SH-SY5Y (cell line): ENCODE measurements around the gene PHLDB2.

Experiments
- GATA2 ChIP-seq: IDR thresholded peaks from 2 replicates; pipeline ENCODE4 v1.6.1; 2011; ENCODE audit warnings: mild to moderate bottlenecking, low read depth, low read length
- GATA3 ChIP-seq: IDR thresholded peaks from 2 replicates; pipeline ENCODE4 v1.6.1; 2011; ENCODE audit warnings: low read depth, mild to moderate bottlenecking, low read length, moderate library complexity

Gene PHLDB2

DNA sequence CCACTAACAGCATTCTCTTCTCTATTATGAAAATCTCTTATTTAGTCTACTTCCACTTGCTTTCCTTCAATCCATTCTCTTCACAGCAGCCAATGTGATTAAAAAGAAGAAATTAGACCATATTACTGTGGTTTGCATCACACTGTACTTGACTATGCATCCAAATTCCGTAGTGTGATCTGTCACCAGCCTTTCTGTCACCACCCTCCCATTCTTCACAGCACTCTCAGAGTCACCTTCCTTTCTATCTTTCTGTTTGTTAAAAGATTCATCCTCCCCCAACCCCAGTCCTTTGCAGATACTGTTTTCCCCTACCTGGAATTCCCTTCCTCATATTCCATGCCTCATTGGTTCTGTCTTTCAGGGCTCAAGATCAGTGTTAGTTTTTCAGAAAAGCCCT, 64.7 kb downstream of the PHLDB2 start:
- no peak for TF ChIP-seq GATA2
- no peak for TF ChIP-seq GATA3

DNA sequence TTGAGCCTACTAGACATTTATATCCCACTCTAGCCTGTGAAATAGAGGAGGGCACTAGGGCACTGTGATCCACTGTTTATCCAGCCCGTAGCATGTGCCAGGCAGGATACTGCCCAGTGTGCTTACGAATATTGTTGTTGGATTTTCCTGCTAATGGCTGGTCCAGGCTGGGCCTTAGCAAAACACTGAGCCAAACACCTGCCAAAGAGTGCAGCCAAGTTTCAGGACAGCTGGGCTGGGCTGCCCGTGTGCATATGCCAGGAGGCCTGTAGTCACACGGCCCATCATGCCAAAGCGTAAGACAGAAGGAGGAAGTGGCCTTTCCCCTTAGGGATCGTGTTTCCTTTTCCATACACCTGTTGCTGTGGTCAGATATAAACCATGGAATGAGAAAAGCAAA, 65.2 kb downstream of the PHLDB2 start:
- TF ChIP-seq GATA3: no peak

DNA sequence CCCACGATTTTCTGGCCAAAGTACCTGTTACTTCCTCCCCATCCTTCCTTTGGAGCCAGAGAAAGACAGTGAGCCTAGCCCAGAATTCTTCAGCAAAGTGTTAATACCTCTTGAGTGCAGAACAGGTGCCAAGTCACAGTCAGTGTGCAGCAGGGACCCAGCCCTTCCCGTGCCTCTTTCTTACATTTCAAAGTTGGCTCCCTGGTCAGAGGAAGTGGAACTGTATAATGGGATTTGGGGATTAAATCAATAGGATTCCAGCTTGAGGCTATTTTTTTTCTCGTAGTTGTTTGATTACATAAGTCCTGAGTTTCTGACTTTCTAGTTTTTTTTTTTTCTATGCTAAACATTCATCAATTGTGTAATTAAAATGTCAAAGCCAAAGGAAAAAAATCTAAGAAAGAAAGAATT, 67.2 kb downstream of the PHLDB2 start:
- no peak for TF ChIP-seq GATA2
- no peak for TF ChIP-seq GATA3

DNA sequence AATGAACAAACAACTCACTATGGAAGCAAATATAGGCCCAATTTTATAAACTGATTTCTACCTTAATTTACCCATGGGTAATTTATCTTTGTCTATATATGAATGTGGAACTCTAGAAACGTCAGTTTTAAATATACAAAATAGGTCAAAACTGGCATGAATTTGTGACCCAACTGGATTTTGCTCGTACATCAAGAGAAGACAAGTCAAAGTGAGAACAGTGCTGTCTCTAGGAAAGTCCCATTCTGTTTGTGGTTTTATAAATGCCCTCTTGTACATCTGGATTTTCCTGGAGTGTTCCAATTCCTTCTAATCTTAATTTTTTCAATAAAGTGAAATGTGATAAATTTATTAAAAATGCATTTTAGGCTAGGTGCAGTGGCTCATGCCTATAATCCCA, 69.5 kb downstream of the PHLDB2 start:
- TF ChIP-seq GATA3 (no peak), GATA2 (no peak)

DNA sequence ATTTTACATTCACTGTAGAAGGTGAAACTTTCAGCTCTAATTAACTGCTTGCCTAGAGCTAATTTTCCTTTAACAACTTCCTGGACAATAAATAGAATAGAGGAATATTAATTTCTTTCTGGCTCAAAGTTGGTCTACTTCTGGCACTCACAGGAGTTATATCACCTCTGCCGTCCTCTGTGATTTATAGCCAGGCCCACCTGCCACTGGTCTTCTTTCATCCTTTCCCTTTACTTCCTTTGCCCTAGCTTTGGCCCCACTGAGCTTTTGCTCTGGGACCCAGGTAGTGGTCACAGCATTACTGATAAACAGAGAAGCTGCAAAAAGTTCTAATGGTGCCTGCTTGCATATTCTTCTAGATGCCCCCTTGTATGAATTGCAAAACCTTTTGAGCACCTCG, 70.4 kb downstream of the PHLDB2 start:
- TF ChIP-seq GATA3: no peak
- TF ChIP-seq GATA2: no peak

DNA sequence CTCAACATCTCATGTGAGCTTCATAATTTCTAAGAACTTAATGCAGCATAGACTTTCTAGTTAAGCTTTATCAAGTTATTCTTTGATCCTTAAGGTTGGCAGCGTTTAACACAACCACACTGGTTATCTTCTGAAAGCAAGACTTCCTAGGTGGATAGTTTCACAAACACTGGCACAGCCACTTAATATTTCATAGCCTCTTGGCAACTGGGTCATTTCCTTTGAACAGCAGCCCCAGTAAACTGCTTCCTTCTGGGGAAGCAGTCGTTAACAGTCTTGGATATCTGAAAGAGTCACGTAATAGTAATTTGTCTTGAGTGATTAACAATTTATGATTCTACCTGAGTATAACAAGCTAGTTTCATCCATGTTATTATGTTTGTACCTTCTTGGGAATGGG, 73.9 kb downstream of the PHLDB2 start:
- TF ChIP-seq GATA3: no peak
- no peak for TF ChIP-seq GATA2

DNA sequence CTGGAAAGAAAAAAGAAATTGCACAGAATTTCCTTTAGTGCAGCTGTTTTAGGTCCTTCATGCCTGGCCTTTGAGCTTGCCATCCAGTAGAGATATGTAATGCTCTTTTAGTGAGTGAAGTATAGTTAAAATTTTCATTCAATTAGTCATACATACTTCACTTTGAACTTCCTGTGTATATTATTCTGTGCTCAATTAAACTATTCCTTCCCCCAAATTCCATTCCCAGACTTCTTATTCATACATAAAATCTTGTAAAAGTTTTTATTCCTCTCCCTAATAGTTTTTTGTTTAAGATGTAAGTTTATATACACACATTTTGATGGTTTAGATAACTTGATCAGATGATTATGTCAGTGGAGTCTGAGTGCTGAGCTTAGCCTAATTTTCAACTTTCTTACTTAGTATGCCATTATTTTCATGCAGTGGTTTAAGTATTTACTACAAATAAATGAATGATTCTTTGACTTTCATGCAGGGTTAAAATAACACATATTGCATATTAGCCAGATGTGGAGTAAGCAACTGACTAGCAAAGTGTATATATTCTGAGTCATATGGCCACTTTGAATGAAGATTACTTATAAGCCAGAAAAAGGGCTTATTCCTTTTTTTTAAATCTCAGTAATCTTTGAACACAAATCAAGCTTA, 77.3 kb downstream of the PHLDB2 start:
- TF ChIP-seq GATA2 (no peak), GATA3 (no peak)

DNA sequence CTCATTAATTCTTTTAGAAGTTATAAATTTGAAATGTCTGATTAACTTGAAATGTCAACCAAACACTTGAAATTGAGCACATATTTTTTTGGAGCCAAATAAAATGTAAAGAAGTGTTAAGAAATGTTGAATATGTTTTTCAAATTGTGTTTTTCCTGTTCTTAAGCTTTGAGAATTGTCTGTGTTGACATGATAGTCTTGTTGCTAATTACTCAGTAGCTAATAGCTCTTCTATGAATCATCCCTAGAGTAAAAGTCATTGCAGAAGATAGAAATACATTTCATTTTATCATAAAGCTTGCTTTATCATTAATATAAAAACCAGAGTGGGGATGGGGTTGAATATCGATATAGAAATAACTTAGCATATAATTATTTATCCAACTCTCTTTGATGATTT, 77.9 kb downstream of the PHLDB2 start:
- no peak for TF ChIP-seq GATA2
- no peak for TF ChIP-seq GATA3

DNA sequence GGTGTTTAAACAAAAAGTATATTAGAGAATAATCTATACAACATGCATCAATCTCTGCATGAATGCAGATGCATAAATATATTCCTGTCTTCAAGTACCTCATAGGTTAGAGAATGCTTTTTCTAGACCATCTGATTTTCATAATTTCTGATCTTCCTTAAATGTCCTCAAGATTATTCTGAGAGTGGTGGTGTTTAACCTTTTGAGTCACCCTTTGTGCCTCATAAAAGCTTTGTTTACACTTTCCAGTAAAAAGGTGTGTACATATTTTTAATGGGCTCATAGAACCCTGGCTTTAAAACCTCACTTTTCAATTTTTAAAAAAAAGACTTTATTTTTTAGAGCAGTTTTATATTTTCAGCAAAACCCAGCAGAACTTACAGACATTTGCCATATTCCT, 78.8 kb downstream of the PHLDB2 start:
- TF ChIP-seq GATA3 (no peak), GATA2 (no peak)

DNA sequence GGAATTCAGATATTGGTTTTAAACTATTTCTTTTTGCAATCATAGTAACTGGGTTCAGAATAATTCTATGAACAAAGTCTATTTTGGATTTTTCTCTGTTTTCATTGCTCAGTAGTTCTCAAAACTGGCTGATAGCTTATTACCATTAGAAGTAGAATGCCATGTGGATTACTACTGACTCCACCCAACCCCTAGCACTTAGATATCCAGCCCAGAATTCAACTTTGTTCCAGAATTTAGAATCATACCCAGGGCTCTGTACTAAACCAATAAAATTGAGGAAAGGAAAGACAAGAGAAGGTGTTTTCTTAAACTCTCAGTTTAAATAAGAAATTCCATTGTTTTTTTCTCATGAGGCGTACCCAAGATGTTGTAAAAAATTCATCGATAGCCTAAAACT, 80.8 kb downstream of the PHLDB2 start:
- no peak for TF ChIP-seq GATA3
- TF ChIP-seq GATA2: no peak

DNA sequence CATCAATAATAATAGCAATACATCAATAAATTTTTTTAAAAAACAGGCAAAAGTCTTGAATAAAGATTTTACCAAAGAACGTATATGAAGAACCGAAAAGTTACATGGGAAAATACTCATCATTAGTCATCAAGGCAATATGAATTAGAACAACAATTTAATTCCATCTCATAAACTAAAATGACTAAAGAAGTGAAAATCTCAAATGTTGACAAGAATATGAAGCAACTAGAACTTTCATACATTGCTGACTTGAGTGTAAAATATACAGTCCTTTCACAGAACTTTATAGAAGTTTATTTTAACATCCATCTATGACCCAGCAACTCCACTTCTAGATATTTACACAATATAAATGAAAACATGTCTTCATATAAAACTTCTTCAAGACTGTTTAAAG, 84.5 kb downstream of the PHLDB2 start:
- TF ChIP-seq GATA3: no peak
- no peak for TF ChIP-seq GATA2

DNA sequence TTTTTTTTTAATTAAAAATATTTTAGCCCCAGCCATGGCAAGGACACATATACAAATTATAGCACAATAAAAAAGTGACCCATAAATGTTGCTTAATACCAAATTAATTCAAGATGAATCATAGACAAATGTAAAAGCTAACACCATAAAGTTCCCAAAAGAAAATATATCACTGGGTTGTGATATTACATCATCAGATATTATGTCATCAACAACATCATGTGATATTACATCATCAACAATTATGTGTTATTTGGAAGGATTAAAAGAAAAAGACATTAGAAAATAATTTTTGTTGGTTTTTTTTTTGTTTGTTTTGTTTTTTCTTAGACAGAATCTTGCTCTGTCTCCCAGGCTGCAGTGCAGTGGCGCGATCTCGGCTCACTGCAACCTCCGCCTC, 85.3 kb downstream of the PHLDB2 start:
- no peak for TF ChIP-seq GATA3
- no peak for TF ChIP-seq GATA2

DNA sequence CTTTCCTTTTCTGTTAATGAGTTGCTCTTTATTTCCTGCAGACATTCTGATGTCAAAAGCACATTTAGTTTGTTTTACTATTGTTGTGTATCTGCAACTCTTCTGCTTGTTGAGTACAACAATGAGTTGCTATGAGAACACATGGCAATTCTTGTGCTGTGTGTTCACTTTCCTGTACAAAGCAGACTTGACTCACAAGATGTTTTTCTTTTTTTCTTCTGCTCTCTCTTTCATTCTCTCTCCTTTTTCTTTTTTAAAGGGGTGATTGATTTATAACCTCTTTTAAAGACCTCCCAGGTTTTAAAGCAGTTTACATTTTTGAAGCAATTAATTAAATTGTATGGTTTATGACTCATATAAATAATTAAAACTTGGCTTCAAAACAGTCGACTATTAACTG, 88.2 kb downstream of the PHLDB2 start:
- TF ChIP-seq GATA2 (no peak), GATA3 (no peak)

DNA sequence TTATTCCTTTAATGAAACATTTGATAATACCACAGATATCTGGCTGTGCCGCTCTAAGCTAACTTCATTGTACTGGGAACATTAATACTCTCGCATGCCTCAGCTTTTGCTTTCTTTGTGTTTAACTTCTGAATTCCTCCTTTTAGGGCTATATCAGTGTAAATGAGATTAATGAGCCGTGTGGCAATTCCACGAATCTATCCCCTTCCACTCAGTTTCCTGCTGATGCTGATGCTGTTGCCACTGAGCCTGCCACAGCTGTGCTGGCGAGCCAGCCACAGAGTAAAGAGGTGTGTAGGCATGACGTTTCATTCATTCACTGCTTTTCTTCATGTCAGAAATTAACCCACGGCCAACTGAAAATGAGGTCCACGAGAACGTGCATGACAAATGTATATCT, 89.7 kb downstream of the PHLDB2 start:
- no peak for TF ChIP-seq GATA2
- no peak for TF ChIP-seq GATA3

DNA sequence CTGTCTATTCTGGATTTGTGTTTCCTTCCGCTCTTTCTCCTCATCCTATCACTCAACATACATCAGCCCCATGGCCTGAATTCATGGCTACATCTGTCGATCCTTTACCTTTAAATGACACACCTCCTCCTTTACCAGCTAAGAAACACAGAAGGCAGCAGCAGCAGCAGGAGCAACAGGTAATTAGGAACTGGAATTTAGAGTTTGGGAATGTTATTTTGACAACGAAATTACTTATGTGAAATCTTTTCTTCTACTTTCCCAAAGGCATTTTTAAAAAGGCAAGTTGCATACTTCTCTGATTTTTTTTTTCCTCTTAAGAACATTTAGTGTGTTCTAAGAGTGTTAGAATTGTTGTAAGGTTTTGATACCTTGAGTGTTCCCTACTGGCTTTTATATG, 90.6 kb downstream of the PHLDB2 start:
- TF ChIP-seq GATA3 (no peak), GATA2 (no peak)

DNA sequence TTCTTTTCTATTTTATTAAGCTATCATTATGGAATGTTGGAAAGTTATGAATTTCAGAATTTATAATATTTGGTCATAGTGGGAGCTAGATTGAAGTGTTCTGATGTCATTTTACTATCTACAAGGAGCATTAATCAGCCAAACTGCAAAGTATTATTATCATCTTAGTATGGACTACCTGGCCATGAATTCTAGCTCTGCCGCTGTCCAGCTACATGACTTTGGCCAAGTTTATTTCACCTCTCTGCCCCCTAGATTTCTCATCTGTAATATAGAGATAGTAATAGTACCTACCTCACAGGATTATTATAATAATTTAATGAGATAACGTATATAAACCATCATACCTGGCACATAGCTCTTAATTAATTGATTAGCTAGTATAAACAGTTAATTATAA, 92.0 kb downstream of the PHLDB2 start:
- TF ChIP-seq GATA3 (no peak), GATA2 (no peak)

DNA sequence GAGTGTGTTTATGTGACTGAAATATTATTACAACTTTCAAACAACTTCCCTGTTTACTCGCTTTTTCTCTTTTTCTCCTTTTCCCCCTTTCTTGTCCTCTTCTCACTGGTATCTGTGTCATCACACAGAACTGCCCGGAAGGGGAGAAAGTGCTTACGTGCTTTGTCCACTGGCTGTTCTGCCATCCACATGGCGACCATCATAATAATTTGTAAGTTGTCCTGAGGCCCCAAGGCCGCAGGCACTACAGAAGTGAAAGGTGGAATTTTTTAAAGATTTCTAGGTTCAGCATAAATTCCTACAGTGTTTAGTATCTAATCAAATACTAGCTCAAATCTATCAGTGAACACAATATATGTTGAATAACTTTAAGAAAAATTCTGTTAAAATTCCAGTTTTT, 93.0 kb downstream of the PHLDB2 start:
- no peak for TF ChIP-seq GATA2
- no peak for TF ChIP-seq GATA3
